Measurements from ENCODE around the gene AGAP1.

AGAP1 gene

GRCh38 chr2:235723371-235723770 lies 229.5 kb downstream of the AGAP1 start:
- H3K36me3 Mint-ChIP-seq (ENCODE audit: insufficient read depth), result peaks cover 3% of the 10 kb centered on the region
- H3K27me3 Mint-ChIP-seq, result no peaks in the 10 kb centered on the region
- peaks cover 11% of the 10 kb centered on the region for H3K4me1 Mint-ChIP-seq
- no peak for DNase-seq (ENCODE audit: low spot score in 2 of 2)
- H3K27ac Mint-ChIP-seq (ENCODE audit: low read depth), result no peak overlapping the region
- H3K4me3 Mint-ChIP-seq, result no peak overlapping the region
- ATAC-seq (replicated peaks; ENCODE audit: extremely low read depth, poor library complexity, severe bottlenecking), result no peak
- no peaks in the 10 kb centered on the region for H3K9me3 Mint-ChIP-seq

DNA sequence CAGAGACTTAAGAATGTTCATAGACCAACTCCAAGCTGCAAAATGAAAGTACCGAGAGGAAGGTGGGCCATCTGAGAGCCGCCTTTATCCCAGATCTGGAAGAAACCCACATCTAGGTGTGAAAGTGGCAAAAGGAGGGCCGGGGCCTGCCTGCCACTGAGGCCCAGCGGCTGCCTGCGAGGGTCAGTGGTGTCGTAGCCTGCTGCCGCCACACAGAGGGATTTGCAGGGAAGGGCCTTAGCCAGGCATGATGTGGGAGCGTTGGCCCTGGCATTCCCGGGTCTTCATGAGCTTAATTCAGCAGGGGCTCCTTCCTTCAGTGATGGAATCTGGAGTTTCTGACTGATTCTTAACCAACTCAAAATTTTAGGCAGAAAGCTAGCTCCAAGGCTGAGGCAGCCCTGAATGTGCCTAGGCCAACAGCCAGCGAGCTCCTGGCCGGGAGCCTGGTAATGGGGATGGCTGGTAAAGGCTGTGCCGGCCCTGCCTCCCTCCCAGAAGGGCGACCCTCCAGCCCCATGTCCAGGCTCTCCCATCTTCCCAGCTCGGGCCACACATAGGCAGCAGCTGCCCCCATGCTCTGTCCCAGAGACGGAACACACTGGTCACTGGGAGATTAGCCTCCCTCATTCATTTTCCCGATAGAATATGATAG lies 230.1 kb downstream of the AGAP1 start:
- H3K4me3 Mint-ChIP-seq, result no peak overlapping the region
- H3K4me1 Mint-ChIP-seq, result peaks cover 11% of the 10 kb centered on the region
- DNase-seq (ENCODE audit: low spot score in 2 of 2), result no peak
- H3K27me3 Mint-ChIP-seq, result no peaks in the 10 kb centered on the region
- H3K36me3 Mint-ChIP-seq (ENCODE audit: insufficient read depth), result peaks cover 3% of the 10 kb centered on the region
- no peaks in the 10 kb centered on the region for H3K9me3 Mint-ChIP-seq
- no peak overlapping the region for H3K27ac Mint-ChIP-seq (ENCODE audit: low read depth)
- ATAC-seq (replicated peaks; ENCODE audit: extremely low read depth, poor library complexity, severe bottlenecking), result no peak

GRCh38 chr2:235725016-235725489 lies 231.2 kb downstream of the AGAP1 start:
- ATAC-seq (replicated peaks; ENCODE audit: extremely low read depth, poor library complexity, severe bottlenecking) (no peak), DNase-seq (ENCODE audit: low spot score in 2 of 2) (no peak)
- H3K27ac Mint-ChIP-seq (ENCODE audit: low read depth), result no peak overlapping the region
- no peaks in the 10 kb centered on the region for H3K27me3 Mint-ChIP-seq
- no peaks in the 10 kb centered on the region for H3K9me3 Mint-ChIP-seq
- H3K36me3 Mint-ChIP-seq (ENCODE audit: insufficient read depth), result no peaks in the 10 kb centered on the region
- no peak overlapping the region for H3K4me3 Mint-ChIP-seq
- H3K4me1 Mint-ChIP-seq, result peaks cover 8% of the 10 kb centered on the region

DNA sequence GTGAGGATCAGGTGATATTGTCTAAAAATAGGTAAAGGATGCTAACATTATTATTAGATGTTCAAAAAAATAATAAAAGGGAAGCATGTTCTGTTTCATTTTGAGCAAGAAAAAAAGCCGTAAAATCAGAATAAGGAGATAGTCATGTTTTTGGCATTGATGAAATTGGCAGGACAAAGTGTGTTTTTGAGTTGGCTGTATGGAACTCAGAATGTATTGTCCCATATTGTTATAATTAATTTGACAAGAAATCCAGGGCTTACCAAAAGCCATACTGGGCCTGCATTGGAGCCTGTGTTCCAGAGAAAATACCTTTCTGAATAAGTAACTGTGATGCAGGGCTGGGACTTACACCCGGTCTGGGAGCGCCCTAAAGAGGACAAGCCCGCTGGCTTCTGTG lies 232.0 kb downstream of the AGAP1 start:
- Mint-ChIP-seq H3K27me3 (no peaks in the 10 kb centered on the region), H3K36me3 (ENCODE audit: insufficient read depth) (no peaks in the 10 kb centered on the region), H3K4me1 (no peaks in the 10 kb centered on the region), H3K4me3 (no peak overlapping the region), H3K27ac (ENCODE audit: low read depth) (no peak overlapping the region), H3K9me3 (no peaks in the 10 kb centered on the region)
- DNase-seq (ENCODE audit: low spot score in 2 of 2), result no peak
- ATAC-seq (replicated peaks; ENCODE audit: extremely low read depth, poor library complexity, severe bottlenecking), result no peak

GRCh38 chr2:235726554-235726953 lies 232.7 kb downstream of the AGAP1 start:
- H3K36me3 Mint-ChIP-seq (ENCODE audit: insufficient read depth), result no peaks in the 10 kb centered on the region
- no peak overlapping the region for H3K4me3 Mint-ChIP-seq
- DNase-seq (ENCODE audit: low spot score in 2 of 2) (no peak), ATAC-seq (replicated peaks; ENCODE audit: extremely low read depth, poor library complexity, severe bottlenecking) (no peak)
- H3K27me3 Mint-ChIP-seq, result no peaks in the 10 kb centered on the region
- H3K27ac Mint-ChIP-seq (ENCODE audit: low read depth), result no peak overlapping the region
- no peaks in the 10 kb centered on the region for H3K4me1 Mint-ChIP-seq
- no peaks in the 10 kb centered on the region for H3K9me3 Mint-ChIP-seq

DNA sequence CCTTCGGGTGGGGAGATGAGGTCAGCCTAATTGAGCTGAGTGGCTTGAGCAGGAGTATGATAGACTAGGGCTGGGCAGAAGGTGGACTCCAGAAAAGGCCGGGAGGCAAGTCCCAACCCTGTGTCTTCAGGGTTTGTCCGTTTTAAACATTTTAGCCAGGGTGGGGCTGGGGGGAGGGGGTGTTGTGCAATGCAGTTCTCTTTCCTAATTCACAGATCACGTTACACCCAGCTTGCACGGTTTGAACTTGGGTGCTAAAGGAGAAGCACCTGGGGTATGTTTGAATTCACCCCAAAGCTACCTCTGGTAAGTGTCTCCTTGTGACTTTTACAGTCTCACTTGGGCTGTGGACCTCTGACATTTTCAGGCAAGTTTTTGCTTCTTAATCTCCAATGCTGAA lies 233.3 kb downstream of the AGAP1 start:
- H3K27ac Mint-ChIP-seq (ENCODE audit: low read depth), result no peak overlapping the region

GRCh38 chr2:235727891-235728799 lies 234.3 kb downstream of the AGAP1 start:
- Mint-ChIP-seq H3K27ac (ENCODE audit: low read depth) (no peak overlapping the region), H3K9me3 (no peaks in the 10 kb centered on the region), H3K27me3 (no peaks in the 10 kb centered on the region), H3K4me3 (no peak overlapping the region), H3K36me3 (ENCODE audit: insufficient read depth) (peaks cover 1% of the 10 kb centered on the region), H3K4me1 (no peaks in the 10 kb centered on the region)
- ATAC-seq (replicated peaks; ENCODE audit: extremely low read depth, poor library complexity, severe bottlenecking) (no peak), DNase-seq (ENCODE audit: low spot score in 2 of 2) (no peak)

More for the DNA sequence above, 233.3 kb downstream of the AGAP1 start:
- Mint-ChIP-seq H3K4me1 (no peaks in the 10 kb centered on the region), H3K9me3 (no peaks in the 10 kb centered on the region), H3K27me3 (no peaks in the 10 kb centered on the region), H3K36me3 (ENCODE audit: insufficient read depth) (no peaks in the 10 kb centered on the region), H3K4me3 (no peak overlapping the region)
- DNase-seq (ENCODE audit: low spot score in 2 of 2) (no peak), ATAC-seq (replicated peaks; ENCODE audit: extremely low read depth, poor library complexity, severe bottlenecking) (no peak)

- no peak for DNase-seq (ENCODE audit: low spot score in 2 of 2)
- no peak overlapping the region for H3K27ac Mint-ChIP-seq (ENCODE audit: low read depth)
- no peaks in the 10 kb centered on the region for H3K9me3 Mint-ChIP-seq
- no peak overlapping the region for H3K4me3 Mint-ChIP-seq
- ATAC-seq (replicated peaks; ENCODE audit: extremely low read depth, poor library complexity, severe bottlenecking), result no peak
- H3K36me3 Mint-ChIP-seq (ENCODE audit: insufficient read depth), result peaks cover 1% of the 10 kb centered on the region
- H3K4me1 Mint-ChIP-seq, result no peaks in the 10 kb centered on the region
- no peaks in the 10 kb centered on the region for H3K27me3 Mint-ChIP-seq
Measured at GRCh38 chr2:235728800-235729556, 235.1 kb downstream of the AGAP1 start.

DNA sequence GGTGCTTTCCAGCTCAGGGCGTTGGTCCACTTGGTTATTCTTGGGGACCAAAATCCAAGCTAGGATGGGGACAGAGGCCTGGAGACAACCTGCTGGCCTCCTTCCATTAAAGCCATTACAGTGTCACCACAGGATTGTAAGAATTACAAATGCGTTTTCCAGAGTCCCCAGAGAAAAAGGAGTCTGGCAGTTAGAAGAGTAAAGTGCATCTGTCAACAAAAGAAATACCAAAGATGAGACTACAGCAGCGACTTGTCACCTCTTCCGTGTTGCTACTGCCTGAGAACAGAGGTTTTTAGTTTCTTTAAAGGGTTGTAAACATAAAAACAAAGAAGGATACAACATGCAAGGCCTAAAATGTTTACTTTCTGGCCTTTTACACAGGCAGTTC lies 235.7 kb downstream of the AGAP1 start:
- Mint-ChIP-seq H3K27me3 (no peaks in the 10 kb centered on the region), H3K4me3 (no peak overlapping the region)

GRCh38 chr2:235730115-235730514 lies 236.3 kb downstream of the AGAP1 start:
- Mint-ChIP-seq H3K9me3 (no peaks in the 10 kb centered on the region), H3K4me1 (no peaks in the 10 kb centered on the region), H3K27ac (ENCODE audit: low read depth) (no peak overlapping the region), H3K4me3 (no peak overlapping the region), H3K36me3 (ENCODE audit: insufficient read depth) (peaks cover 1% of the 10 kb centered on the region), H3K27me3 (no peaks in the 10 kb centered on the region)
- ATAC-seq (replicated peaks; ENCODE audit: extremely low read depth, poor library complexity, severe bottlenecking), result no peak
- no peak for DNase-seq (ENCODE audit: low spot score in 2 of 2)

More for the DNA sequence above, 235.7 kb downstream of the AGAP1 start:
- Mint-ChIP-seq H3K4me1 (no peaks in the 10 kb centered on the region), H3K9me3 (no peaks in the 10 kb centered on the region), H3K27ac (ENCODE audit: low read depth) (no peak overlapping the region), H3K36me3 (ENCODE audit: insufficient read depth) (peaks cover 1% of the 10 kb centered on the region)
- no peak for DNase-seq (ENCODE audit: low spot score in 2 of 2)
- no peak for ATAC-seq (replicated peaks; ENCODE audit: extremely low read depth, poor library complexity, severe bottlenecking)

GRCh38 chr2:235733761-235734160 lies 239.9 kb downstream of the AGAP1 start:
- ATAC-seq (replicated peaks; ENCODE audit: extremely low read depth, poor library complexity, severe bottlenecking) (no peak), DNase-seq (ENCODE audit: low spot score in 2 of 2) (no peak)
- no peaks in the 10 kb centered on the region for H3K9me3 Mint-ChIP-seq
- H3K27ac Mint-ChIP-seq (ENCODE audit: low read depth), result no peak overlapping the region
- H3K4me1 Mint-ChIP-seq, result no peaks in the 10 kb centered on the region
- no peaks in the 10 kb centered on the region for H3K27me3 Mint-ChIP-seq
- H3K36me3 Mint-ChIP-seq (ENCODE audit: insufficient read depth), result peaks cover 1% of the 10 kb centered on the region
- H3K4me3 Mint-ChIP-seq, result no peak overlapping the region

- ATAC-seq (replicated peaks; ENCODE audit: extremely low read depth, poor library complexity, severe bottlenecking) (no peak), DNase-seq (ENCODE audit: low spot score in 2 of 2) (no peak)
- Mint-ChIP-seq H3K9me3 (no peaks in the 10 kb centered on the region), H3K4me1 (no peaks in the 10 kb centered on the region), H3K27me3 (no peaks in the 10 kb centered on the region), H3K4me3 (no peak overlapping the region), H3K27ac (ENCODE audit: low read depth) (no peak overlapping the region), H3K36me3 (ENCODE audit: insufficient read depth) (peaks cover 1% of the 10 kb centered on the region)
Measured at GRCh38 chr2:235734168-235734567, 240.3 kb downstream of the AGAP1 start.
